ENCODE results near the gene ZMYND8.
A peak's percentile ranks its signal among the peaks of the same experiment; 100 is the strongest.

DNA sequence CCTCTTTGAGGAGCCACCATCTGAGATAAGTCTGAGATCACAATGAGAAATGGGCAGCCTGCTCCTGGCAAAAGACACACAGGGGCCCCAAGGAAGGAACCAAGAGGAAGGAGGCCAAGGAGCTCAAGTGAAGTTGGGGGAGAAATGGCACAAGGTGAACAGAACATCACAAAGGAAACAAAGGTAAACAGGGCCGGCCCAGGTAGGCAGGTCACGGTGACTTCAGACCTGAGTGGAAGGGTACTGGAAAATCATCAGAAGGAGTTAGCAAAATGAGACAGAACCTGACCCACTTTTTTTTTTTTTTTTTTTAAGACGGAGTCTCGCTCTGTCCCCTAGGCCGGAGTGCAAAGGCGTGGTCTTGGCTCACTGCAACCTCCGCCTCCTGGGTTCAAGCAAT is 11.3 kb downstream of the ZMYND8 start:
- TF ChIP-seq ZNF239 (tag by site-specific recombination; IDR thresholded peaks at IDR 0.05) = no peak
- no peak for TF ChIP-seq SCRT1 (tag by site-specific recombination; IDR thresholded peaks at IDR 0.05; ENCODE audit: borderline replicate concordance)
- TF ChIP-seq, protein P1, sequence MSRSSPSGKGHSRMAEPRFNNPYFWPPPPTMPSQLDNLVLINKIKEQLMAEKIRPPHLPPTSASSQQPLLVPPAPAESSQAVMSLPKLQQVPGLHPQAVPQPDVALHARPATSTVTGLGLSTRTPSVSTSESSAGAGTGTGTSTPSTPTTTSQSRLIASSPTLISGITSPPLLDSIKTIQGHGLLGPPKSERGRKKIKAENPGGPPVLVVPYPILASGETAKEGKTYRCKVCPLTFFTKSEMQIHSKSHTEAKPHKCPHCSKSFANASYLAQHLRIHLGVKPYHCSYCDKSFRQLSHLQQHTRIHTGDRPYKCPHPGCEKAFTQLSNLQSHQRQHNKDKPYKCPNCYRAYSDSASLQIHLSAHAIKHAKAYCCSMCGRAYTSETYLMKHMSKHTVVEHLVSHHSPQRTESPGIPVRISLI (tag by site-specific recombination; IDR thresholded peaks at IDR 0.05) = peak; percentile 58; the same call in 1 of the 2 replicates
- TF ChIP-seq, protein P2, sequence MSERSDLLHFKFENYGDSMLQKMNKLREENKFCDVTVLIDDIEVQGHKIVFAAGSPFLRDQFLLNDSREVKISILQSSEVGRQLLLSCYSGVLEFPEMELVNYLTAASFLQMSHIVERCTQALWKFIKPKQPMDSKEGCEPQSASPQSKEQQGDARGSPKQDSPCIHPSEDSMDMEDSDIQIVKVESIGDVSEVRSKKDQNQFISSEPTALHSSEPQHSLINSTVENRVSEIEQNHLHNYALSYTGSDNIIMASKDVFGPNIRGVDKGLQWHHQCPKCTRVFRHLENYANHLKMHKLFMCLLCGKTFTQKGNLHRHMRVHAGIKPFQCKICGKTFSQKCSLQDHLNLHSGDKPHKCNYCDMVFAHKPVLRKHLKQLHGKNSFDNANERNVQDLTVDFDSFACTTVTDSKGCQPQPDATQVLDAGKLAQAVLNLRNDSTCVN (tag by site-specific recombination; optimal IDR thresholded peaks at IDR 0.05) = no peak
- TF ChIP-seq YY1 (tag by site-specific recombination; IDR thresholded peaks at IDR 0.05) = no peak
- TF ChIP-seq, protein P3, sequence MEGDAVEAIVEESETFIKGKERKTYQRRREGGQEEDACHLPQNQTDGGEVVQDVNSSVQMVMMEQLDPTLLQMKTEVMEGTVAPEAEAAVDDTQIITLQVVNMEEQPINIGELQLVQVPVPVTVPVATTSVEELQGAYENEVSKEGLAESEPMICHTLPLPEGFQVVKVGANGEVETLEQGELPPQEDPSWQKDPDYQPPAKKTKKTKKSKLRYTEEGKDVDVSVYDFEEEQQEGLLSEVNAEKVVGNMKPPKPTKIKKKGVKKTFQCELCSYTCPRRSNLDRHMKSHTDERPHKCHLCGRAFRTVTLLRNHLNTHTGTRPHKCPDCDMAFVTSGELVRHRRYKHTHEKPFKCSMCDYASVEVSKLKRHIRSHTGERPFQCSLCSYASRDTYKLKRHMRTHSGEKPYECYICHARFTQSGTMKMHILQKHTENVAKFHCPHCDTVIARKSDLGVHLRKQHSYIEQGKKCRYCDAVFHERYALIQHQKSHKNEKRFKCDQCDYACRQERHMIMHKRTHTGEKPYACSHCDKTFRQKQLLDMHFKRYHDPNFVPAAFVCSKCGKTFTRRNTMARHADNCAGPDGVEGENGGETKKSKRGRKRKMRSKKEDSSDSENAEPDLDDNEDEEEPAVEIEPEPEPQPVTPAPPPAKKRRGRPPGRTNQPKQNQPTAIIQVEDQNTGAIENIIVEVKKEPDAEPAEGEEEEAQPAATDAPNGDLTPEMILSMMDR (tag by site-specific recombination; IDR thresholded peaks at IDR 0.05) = no peak

Data from HEK293 (cell line).